Measurements from ENCODE around the gene ZNF350.
"Not testable (repeated sequence)": the region's sequence is repeated elsewhere in the genome, so short reads cannot be mapped to it uniquely, and the experiment has no call there.

Gene ZNF350

DNA sequence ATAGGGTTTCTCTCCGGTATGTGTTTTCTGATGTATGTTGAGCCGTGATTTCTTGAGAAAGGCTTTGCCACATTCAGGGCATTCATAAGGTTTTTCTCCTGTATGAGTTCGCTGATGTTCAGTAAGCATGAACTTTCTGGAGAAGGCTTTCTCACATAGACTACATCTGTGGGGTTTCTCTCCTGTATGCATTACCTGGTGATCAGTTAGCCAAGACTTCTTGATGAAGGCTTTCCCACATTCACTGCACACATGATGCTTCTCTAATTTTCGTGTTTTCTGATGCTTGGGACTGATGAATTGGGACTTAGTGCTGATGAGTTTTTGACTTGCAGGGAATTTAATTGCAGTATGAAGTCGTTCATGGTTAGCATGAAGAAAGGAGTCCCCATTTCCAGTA is 21.1 kb downstream of the ZNF350 start:
- Histone ChIP-seq H3K9ac (ENCODE audit: low read depth, low read length) (no peak overlapping the region), H3K36me3 (ENCODE audit: insufficient read depth, low read length) (peaks cover 56% of the 10 kb centered on the region), H3K9me3 (replicated peaks; ENCODE audit: low read length) (peaks cover 13% of the 10 kb centered on the region), H3K4me2 (ENCODE audit: low read length) (no peak overlapping the region), H3K27me3 (ENCODE audit: control insufficient read depth, insufficient read depth, low read length) (no peaks in the 10 kb centered on the region), H3K4me3 (ENCODE audit: low read length) (no peak overlapping the region), H3K4me1 (ENCODE audit: control insufficient read depth, insufficient read depth, low read length) (no peaks in the 10 kb centered on the region)

DNA sequence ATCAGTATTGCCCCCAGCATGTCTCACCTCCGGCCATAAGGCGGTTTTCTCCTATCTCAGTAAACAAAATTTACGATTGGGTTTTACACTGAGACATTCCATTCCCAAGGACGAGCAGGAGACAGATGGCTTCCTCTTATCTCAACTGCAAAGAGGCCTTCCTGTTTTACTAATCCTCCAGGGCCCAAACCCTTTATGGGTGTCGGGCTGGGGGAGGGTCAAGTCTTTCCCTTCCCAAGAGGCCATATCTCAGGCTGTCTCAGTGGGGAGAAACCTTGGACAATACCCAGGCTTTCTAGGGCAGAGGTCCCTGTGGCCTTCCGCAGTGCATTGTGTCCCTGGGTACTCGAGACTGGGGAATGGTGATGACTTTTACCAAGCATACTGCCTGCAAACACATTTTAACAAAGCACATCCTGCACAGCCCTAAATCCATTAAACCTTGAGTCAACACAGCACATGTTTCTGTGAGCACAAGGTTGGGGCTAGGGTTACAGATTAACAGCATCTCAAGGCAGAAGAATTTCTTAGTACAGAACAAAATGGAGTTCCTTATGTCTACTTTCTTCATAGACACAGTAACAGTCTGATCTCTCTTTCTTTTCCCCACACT is 25.9 kb downstream of the ZNF350 start:
- H3K36me3 ChIP-seq (ENCODE audit: insufficient read depth, low read length): peaks cover 19% of the 10 kb centered on the region
- not testable (repeated sequence) for H3K4me3 ChIP-seq (ENCODE audit: low read length); H3K9me3 ChIP-seq (replicated peaks; ENCODE audit: low read length); H3K9ac ChIP-seq (ENCODE audit: low read depth, low read length); H3K4me2 ChIP-seq (ENCODE audit: low read length); H3K4me1 ChIP-seq (ENCODE audit: control insufficient read depth, insufficient read depth, low read length); H3K27me3 ChIP-seq (ENCODE audit: control insufficient read depth, insufficient read depth, low read length)

DNA sequence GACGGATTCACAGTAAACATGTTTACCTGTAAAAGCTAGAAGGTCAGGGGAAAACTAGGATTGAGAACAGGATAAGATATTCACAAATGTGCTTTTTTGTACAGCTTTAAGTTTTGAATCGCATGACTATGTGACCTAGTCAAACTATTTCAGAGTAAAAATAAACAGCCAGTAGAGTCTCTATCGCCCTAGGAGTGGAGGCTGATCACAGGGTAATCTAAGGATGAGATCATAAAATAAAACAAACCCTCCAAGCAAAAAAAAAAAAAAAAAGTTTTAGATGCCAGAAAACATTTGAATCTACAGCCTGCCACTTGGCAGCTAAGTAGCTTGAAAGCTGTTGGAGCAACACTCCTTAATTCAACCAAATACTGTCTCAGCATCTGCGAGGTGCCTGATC is 26.8 kb downstream of the ZNF350 start:
- H3K4me3 ChIP-seq (ENCODE audit: low read length): no peak overlapping the region
- no peak overlapping the region for H3K9ac ChIP-seq (ENCODE audit: low read depth, low read length)
- H3K36me3 ChIP-seq (ENCODE audit: insufficient read depth, low read length): peaks cover 10% of the 10 kb centered on the region
- H3K27me3 ChIP-seq (ENCODE audit: control insufficient read depth, insufficient read depth, low read length): no peaks in the 10 kb centered on the region
- H3K4me1 ChIP-seq (ENCODE audit: control insufficient read depth, insufficient read depth, low read length): no peaks in the 10 kb centered on the region
- no peaks in the 10 kb centered on the region for H3K9me3 ChIP-seq (replicated peaks; ENCODE audit: low read length)
- no peak overlapping the region for H3K4me2 ChIP-seq (ENCODE audit: low read length)

DNA sequence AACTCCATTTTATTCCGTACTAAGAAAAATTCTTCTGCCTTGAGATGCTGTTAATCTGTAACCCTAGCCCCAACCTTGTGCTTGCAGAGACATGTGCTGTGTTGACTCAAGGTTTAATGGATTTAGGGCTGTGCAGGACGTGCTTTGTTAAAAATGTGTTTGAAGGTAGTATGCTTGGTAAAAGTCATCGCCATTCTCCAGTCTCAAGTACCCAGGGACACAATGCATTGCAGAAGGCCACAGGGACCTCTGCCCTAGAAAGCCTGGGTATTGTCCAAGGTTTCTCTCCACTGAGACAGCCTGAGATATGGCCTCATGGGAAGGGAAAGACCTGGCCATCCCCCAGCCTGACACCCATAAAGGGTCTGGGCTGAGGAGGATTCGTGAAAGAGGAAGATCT is 28.8 kb downstream of the ZNF350 start:
- not testable (repeated sequence) for H3K4me2 ChIP-seq (ENCODE audit: low read length); H3K4me3 ChIP-seq (ENCODE audit: low read length); H3K4me1 ChIP-seq (ENCODE audit: control insufficient read depth, insufficient read depth, low read length); H3K27me3 ChIP-seq (ENCODE audit: control insufficient read depth, insufficient read depth, low read length); H3K9ac ChIP-seq (ENCODE audit: low read depth, low read length); H3K9me3 ChIP-seq (replicated peaks; ENCODE audit: low read length); H3K36me3 ChIP-seq (ENCODE audit: insufficient read depth, low read length)

DNA sequence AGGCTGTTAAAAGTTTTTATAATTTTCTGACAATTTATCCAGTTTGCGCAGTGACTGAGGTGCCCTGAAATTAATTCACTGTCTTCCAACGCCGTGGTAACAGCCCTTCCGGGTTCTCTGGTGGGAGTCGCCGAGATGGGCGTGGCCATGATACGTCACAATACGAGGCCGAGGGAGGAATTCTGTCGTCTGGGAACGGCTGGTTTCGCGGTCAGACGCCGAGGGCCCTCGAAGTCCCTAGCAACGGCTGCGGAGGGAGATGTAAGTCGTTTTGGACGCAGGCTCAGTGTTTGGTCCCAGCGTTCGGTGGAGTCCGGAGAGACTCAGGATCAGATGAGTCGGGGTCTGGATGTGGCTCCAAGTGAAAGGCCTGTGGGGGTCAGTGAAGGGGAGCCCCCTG is 37.7 kb downstream of the ZNF350 start:
- Histone ChIP-seq H3K9ac (ENCODE audit: low read depth, low read length) (no peak overlapping the region), H3K27me3 (ENCODE audit: control insufficient read depth, insufficient read depth, low read length) (no peaks in the 10 kb centered on the region), H3K4me3 (ENCODE audit: low read length) (peak overlapping the region; percentile 24), H3K4me2 (ENCODE audit: low read length) (no peak overlapping the region), H3K9me3 (replicated peaks; ENCODE audit: low read length) (peaks cover 49% of the 10 kb centered on the region), H3K4me1 (ENCODE audit: control insufficient read depth, insufficient read depth, low read length) (no peaks in the 10 kb centered on the region), H3K36me3 (ENCODE audit: insufficient read depth, low read length) (peaks cover 26% of the 10 kb centered on the region)

DNA sequence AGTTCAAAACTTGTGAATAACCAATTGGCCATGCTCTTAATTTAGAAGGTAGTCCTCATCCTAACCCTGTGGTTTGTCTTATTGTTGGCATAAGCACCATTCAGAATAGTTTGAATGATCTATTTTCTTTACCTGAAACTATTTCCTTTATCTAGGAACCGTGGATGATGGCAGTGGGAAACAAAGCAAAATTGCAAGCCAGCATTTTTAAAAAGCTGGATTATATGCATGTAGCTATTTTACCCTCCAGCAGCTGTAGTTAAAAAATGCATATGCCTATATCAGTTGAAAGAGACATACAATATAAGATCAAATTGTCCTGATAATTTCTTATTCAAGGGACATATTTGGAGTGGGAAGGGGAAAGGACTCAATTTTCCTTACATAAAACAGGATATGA is 40.0 kb downstream of the ZNF350 start:
- Histone ChIP-seq H3K9me3 (replicated peaks; ENCODE audit: low read length) (peaks cover 62% of the 10 kb centered on the region), H3K27me3 (ENCODE audit: control insufficient read depth, insufficient read depth, low read length) (no peaks in the 10 kb centered on the region), H3K9ac (ENCODE audit: low read depth, low read length) (no peak overlapping the region), H3K4me2 (ENCODE audit: low read length) (no peak overlapping the region), H3K4me1 (ENCODE audit: control insufficient read depth, insufficient read depth, low read length) (no peaks in the 10 kb centered on the region), H3K36me3 (ENCODE audit: insufficient read depth, low read length) (peaks cover 49% of the 10 kb centered on the region), H3K4me3 (ENCODE audit: low read length) (no peak overlapping the region)

DNA sequence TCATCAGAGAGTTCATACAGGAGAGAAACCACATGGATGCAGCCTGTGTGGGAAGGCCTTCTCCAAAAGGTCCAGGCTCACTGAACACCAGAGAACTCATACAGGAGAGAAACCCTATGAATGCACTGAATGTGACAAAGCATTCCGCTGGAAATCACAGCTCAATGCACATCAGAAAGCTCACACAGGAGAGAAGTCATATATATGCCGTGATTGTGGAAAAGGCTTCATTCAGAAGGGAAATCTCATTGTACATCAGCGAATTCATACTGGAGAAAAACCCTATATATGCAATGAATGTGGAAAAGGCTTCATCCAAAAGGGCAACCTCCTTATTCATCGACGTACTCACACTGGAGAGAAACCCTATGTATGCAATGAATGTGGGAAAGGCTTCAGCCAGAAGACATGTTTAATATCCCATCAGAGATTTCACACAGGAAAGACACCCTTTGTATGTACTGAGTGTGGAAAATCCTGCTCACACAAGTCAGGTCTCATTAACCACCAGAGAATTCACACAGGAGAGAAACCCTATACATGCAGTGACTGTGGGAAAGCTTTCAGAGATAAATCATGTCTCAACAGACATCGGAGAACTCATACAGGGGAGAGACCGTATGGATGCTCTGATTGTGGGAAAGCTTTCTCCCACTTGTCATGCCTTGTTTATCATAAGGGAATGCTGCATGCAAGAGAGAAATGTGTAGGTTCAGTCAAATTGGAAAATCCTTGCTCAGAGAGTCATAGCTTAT is 41.7 kb downstream of the ZNF350 start:
- no peaks in the 10 kb centered on the region for H3K4me1 ChIP-seq (ENCODE audit: control insufficient read depth, insufficient read depth, low read length)
- H3K9me3 ChIP-seq (replicated peaks; ENCODE audit: low read length): peaks cover 63% of the 10 kb centered on the region
- peaks cover 64% of the 10 kb centered on the region for H3K36me3 ChIP-seq (ENCODE audit: insufficient read depth, low read length)
- H3K4me2 ChIP-seq (ENCODE audit: low read length): no peak overlapping the region
- H3K4me3 ChIP-seq (ENCODE audit: low read length): no peak overlapping the region
- no peaks in the 10 kb centered on the region for H3K27me3 ChIP-seq (ENCODE audit: control insufficient read depth, insufficient read depth, low read length)
- H3K9ac ChIP-seq (ENCODE audit: low read depth, low read length): no peak overlapping the region

DNA sequence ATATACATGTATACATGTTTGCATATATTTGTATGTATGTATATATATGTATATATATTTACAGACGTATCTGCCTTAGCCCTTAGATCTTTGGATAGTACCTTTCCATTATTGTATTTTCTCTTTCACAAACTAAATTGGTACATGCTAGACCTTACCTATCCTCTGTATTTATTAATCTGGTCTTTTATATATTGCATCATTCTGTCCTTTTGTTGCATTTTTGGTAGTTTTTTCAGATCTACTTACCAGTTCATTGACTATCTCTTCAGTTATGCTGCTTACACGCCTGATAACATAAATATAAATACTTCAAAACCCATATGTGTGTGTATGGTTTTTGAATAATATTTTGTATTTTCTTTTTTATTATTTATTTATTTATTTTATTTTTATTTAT is 47.7 kb downstream of the ZNF350 start:
- H3K27me3 ChIP-seq (ENCODE audit: control insufficient read depth, insufficient read depth, low read length): no peaks in the 10 kb centered on the region
- H3K9ac ChIP-seq (ENCODE audit: low read depth, low read length): no peak overlapping the region
- peaks cover 66% of the 10 kb centered on the region for H3K36me3 ChIP-seq (ENCODE audit: insufficient read depth, low read length)
- H3K4me3 ChIP-seq (ENCODE audit: low read length): no peak overlapping the region
- H3K9me3 ChIP-seq (replicated peaks; ENCODE audit: low read length): peaks cover 14% of the 10 kb centered on the region
- H3K4me2 ChIP-seq (ENCODE audit: low read length): no peak overlapping the region
- no peaks in the 10 kb centered on the region for H3K4me1 ChIP-seq (ENCODE audit: control insufficient read depth, insufficient read depth, low read length)

DNA sequence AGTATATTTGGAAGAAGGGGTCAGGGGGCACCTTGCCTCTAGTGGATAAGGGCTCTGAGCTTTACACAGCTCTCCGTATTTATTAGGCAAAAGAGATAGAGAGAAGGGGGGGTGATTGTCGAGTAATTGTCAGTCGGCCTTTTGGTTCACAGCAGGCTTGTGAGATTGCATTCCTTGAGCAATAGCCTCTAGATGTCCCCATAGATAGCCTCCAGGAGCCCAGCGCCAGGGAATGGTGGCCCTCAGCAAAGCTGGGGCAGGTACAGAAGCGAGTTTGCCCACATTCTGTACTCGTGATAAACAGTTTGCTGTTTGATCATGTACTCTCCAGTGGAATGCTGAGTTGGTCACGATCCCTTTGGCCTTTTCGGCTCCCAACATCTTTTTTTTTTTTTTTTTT is 54.7 kb downstream of the ZNF350 start:
- H3K36me3 ChIP-seq (ENCODE audit: insufficient read depth, low read length): peaks cover 28% of the 10 kb centered on the region

DNA sequence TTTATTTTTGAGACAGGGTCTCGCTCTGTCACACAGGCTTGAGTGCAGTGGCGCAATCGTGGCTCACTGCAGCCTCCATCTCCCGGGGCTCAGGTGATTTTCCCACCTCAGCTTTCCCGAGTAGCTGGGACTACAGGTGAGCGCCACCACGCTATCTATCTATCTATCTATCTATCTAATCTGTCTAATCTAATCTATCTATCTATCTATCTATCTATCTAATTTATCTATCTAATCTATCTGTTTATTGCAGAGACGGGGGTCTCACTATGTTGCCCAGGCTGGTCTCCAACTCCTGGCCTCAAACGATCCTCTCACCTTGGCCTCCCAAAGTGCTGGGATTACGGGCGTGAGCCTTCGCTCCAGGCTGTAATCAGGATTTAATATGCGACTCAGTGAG is 58.8 kb downstream of the ZNF350 start:
- peak overlapping the region; percentile 85 for H3K4me3 ChIP-seq (ENCODE audit: low read length)
- peak overlapping the region; percentile 81 for H3K4me2 ChIP-seq (ENCODE audit: low read length)
- H3K4me1 ChIP-seq (ENCODE audit: control insufficient read depth, insufficient read depth, low read length): no peaks in the 10 kb centered on the region
- H3K9me3 ChIP-seq (replicated peaks; ENCODE audit: low read length): peaks cover 8% of the 10 kb centered on the region
- H3K36me3 ChIP-seq (ENCODE audit: insufficient read depth, low read length): peaks cover 11% of the 10 kb centered on the region
- H3K9ac ChIP-seq (ENCODE audit: low read depth, low read length): peak overlapping the region; percentile 87
- H3K27me3 ChIP-seq (ENCODE audit: control insufficient read depth, insufficient read depth, low read length): no peaks in the 10 kb centered on the region

More for the DNA sequence above, 54.7 kb downstream of the ZNF350 start:
- Histone ChIP-seq H3K4me3 (ENCODE audit: low read length) (no peak overlapping the region), H3K4me1 (ENCODE audit: control insufficient read depth, insufficient read depth, low read length) (no peaks in the 10 kb centered on the region), H3K9me3 (replicated peaks; ENCODE audit: low read length) (no peaks in the 10 kb centered on the region), H3K27me3 (ENCODE audit: control insufficient read depth, insufficient read depth, low read length) (no peaks in the 10 kb centered on the region), H3K4me2 (ENCODE audit: low read length) (no peak overlapping the region), H3K9ac (ENCODE audit: low read depth, low read length) (no peak overlapping the region)

DNA sequence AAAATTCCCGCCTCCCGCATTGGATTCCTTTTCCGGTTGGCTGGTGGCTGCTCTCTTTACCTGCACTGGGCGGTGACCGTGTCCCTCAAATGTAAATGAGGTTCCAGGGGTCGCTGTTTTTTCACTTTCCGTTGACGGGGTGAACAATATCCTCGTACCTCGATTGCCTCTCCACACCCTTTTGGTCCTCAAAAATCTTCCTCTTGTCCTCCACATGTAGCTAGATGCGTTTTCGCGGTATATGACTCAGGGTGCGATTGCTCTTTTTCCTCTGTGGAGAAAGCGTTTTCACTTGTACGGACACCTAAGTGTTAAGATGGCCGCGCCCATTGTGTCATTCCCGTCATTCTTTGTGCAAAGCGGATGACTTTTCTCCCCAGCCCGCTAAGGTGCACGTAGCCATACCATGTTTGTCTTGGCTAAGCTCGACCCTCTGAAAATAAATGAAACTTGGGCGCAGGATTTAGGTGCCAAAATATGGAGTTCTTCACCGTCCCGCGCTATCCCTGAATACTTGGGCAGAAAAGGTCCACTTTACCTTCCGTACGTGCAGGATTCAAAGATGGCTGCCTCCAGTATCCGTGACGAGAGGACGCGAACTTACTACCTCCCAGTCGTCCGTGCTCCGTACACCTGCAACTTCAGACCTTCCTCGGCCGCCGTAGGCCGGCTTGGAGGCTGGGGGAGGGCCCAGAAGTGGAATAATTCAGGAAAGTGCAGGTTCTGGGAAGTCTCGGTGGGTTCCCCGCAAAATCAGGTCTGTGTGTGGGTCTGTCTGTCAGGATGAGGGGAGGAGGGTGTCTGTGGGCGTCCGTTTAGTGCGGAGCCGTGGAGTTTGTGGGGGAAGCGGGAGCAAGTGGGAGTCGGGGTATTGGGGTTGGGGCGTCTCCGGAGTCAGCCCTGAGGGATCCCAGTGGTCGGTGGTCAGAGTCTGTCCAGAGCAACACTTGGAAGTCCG is 59.6 kb downstream of the ZNF350 start, which contains the start of gene ZNF613:
Gene ZNF613, plus strand, starts transcription at position 689 of the 958 bp plus-strand sequence. CDS start 8,749 bp downstream, outside the sequence.
- Histone ChIP-seq H3K36me3 (ENCODE audit: insufficient read depth, low read length) (peaks cover 7% of the 10 kb centered on the region), H3K4me2 (ENCODE audit: low read length) (peak within 1 kb of the TSS; percentile 81), H3K4me1 (ENCODE audit: control insufficient read depth, insufficient read depth, low read length) (no peaks in the 10 kb centered on the region), H3K9ac (ENCODE audit: low read depth, low read length) (peak within 1 kb of the TSS; percentile 87), H3K9me3 (replicated peaks; ENCODE audit: low read length) (peaks cover 14% of the 10 kb centered on the region), H3K27me3 (ENCODE audit: control insufficient read depth, insufficient read depth, low read length) (no peaks in the 10 kb centered on the region), H3K4me3 (ENCODE audit: low read length) (peak within 1 kb of the TSS; percentile 85)
